ENCODE results near the gene SCAMP4.

SCAMP4 gene

DNA sequence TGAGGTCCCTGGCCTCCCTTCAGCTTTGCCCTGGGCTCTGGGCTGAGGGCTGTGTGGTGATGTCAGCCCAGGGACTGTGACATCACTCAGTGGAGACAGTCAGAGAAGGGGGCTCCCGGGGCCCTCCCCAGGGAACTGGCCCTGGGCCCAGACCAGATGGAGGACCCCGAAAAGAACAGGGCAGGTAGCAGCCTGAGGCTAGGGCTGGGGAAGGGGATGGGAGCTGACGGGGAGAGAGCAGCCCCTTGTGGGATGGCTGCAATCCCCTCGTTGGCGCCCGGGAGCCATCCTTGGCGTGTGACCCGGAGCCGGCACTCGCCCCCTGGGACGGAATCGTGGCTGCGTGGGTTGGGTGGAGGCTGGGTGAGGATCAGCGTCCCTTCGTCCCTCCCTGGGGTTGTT, 49.3 kb downstream of the SCAMP4 start:
- Histone ChIP-seq H3K27me3 (no peaks in the 10 kb centered on the region), H3K9me3 (no peaks in the 10 kb centered on the region), H3K4me3 (ENCODE audit: low read depth in 1 of 2, low read length in 1 of 2) (no peak overlapping the region), H3K4me1 (ENCODE audit: control insufficient read depth in 1 of 2, insufficient read depth in 1 of 2, low read depth in 1 of 2, low read length in 1 of 2) (peaks cover 3 to 7% of the 10 kb centered on the region in 2 experiments), H3K27ac (no peak overlapping the region), H3K36me3 (peaks cover 50% of the 10 kb centered on the region)
- no peak for TF ChIP-seq CTCF (IDR thresholded peaks at IDR 0.05)

DNA sequence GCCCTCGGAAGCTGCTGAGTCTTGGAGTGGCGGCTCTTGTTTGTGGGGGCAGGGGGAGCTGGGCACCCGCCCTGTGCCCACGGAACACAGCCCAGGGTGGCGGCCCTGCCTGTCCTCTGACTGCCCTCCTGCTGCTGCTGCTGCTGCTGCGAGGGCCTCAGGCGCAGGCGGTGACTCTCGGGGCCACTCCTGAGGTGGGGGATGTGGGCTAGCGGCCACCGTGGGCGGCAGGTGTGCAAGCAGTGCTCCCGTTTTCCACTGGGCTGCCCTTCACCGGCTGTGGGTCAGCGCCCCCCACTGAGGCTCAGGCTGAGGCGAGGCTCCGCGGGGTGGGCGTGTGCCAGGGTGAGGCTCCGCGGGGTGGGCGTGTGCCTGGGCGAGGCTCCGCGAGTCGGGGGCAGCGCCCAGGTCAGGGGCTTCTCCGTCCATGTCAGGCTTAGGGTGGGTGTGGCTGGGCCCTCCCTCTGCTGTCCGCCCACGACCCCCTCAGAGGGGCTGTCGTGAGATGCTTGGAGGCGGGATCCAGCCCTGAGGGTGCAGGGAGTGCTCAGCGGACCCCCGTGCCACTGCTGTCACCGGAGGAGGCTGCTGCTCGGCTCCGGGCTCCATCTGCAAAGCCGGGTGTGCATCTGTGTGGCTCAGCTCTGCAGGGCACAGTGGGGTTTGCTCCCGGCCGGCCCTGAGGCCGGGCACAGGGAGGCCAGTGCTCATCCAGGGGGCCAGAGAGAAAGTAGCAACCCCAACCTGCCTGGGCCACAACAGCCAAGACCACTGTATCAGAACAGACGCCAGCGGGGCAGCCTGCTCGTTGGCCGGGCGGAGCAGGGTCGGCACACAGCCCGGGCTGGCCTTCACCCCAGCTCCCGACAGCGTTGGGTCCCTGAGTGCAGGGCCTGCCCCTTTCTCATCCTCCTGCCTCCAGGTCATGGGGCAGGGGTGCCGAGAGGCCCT, 50.2 kb downstream of the SCAMP4 start:
- Histone ChIP-seq H3K27ac (no peak overlapping the region), H3K4me1 (ENCODE audit: control insufficient read depth in 1 of 2, insufficient read depth in 1 of 2, low read depth in 1 of 2, low read length in 1 of 2) (peaks cover 3 to 7% of the 10 kb centered on the region in 2 experiments), H3K4me3 (ENCODE audit: low read depth in 1 of 2, low read length in 1 of 2) (no peak overlapping the region), H3K9me3 (no peaks in the 10 kb centered on the region), H3K27me3 (no peaks in the 10 kb centered on the region), H3K36me3 (peaks cover 50% of the 10 kb centered on the region)
- no peak for TF ChIP-seq CTCF (IDR thresholded peaks at IDR 0.05)

DNA sequence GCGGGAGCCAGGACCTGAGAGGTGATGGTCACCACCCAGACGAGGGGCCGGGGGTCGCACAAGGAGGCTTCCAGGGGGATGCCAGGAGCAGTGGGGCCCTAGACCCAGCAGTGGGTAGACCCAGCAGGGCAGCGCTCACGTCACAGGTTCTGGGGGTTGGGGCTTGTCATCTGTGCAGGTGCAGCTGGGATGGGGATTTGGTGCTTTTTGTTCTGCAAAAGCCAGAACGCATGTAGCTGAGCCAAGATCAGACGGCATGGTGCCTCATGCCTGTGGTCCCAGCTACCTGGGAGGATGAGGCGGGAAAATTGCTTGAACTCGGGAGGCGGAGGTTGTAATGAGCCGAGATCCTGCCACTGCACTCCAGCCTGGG, 50.9 kb downstream of the SCAMP4 start:
- Histone ChIP-seq H3K36me3 (peaks cover 55% of the 10 kb centered on the region), H3K4me3 (ENCODE audit: low read depth in 1 of 2, low read length in 1 of 2) (no peak overlapping the region), H3K27ac (no peak overlapping the region), H3K9me3 (no peaks in the 10 kb centered on the region), H3K27me3 (no peaks in the 10 kb centered on the region), H3K4me1 (ENCODE audit: control insufficient read depth in 1 of 2, insufficient read depth in 1 of 2, low read depth in 1 of 2, low read length in 1 of 2) (peaks cover 3 to 7% of the 10 kb centered on the region in 2 experiments)
- no peak for TF ChIP-seq CTCF (IDR thresholded peaks at IDR 0.05)

GRCh38 chr19:1956868-1957492, 51.8 kb downstream of the SCAMP4 start:
- H3K27ac ChIP-seq, result no peak overlapping the region
- H3K4me1 ChIP-seq (ENCODE audit: control insufficient read depth in 1 of 2, insufficient read depth in 1 of 2, low read depth in 1 of 2, low read length in 1 of 2), result peaks cover under 1 to 1% of the 10 kb centered on the region in 2 experiments
- no peaks in the 10 kb centered on the region for H3K27me3 ChIP-seq
- H3K4me3 ChIP-seq (ENCODE audit: low read depth in 1 of 2, low read length in 1 of 2), result no peak overlapping the region
- H3K9me3 ChIP-seq, result no peaks in the 10 kb centered on the region
- TF ChIP-seq CTCF (IDR thresholded peaks at IDR 0.05), result no peak
- peaks cover 52% of the 10 kb centered on the region for H3K36me3 ChIP-seq

GRCh38 chr19:1957562-1958248, 52.5 kb downstream of the SCAMP4 start:
- no peak for TF ChIP-seq CTCF (IDR thresholded peaks at IDR 0.05)
- no peak overlapping the region for H3K27ac ChIP-seq
- peaks cover 48% of the 10 kb centered on the region for H3K36me3 ChIP-seq
- H3K4me1 ChIP-seq (ENCODE audit: control insufficient read depth in 1 of 2, insufficient read depth in 1 of 2, low read depth in 1 of 2, low read length in 1 of 2), result no peaks in the 10 kb centered on the region
- H3K9me3 ChIP-seq, result no peaks in the 10 kb centered on the region
- no peaks in the 10 kb centered on the region for H3K27me3 ChIP-seq
- no peak overlapping the region for H3K4me3 ChIP-seq (ENCODE audit: low read depth in 1 of 2, low read length in 1 of 2)

All from neutrophil (primary cell).